Uterus (tissue), 4 donors: ENCODE results near the gene SFMBT2. TPM values are rescaled to one million over a fixed set of nuclear protein-coding genes. Genes with fewer than 3 reads are reported as not detected.
"Not testable (repeated sequence)": the region's sequence is repeated elsewhere in the genome, so short reads cannot be mapped to it uniquely, and the experiment has no call there.

Experiments used
- DNase-seq, 2 donors: peaks; one replicate each; pipeline ENCODE4 v3.0.0-alpha.2; 2019 to 2020
- H3K27ac ChIP-seq, 2 donors: fragments of 200-600 bp; sonication (generic); 1 replicate in 1 of 2; 2 replicates in 1 of 2; pipeline ENCODE4 v1.5.1; 2016 to 2018
- H3K27me3 ChIP-seq, 2 donors: fragments of 200-600 bp; sonication (generic); one replicate each; pipeline ENCODE4 v1.5.1; 2018 to 2019; ENCODE audit warnings: control low read depth in 1 of 2
- H3K36me3 ChIP-seq, 2 donors: fragments of 200-600 bp; sonication (generic); one replicate each; pipeline ENCODE4 v1.5.1; 2019; ENCODE audit warnings: control low read depth in 1 of 2
- H3K4me1 ChIP-seq, 2 donors: fragments of 200-600 bp; sonication (generic); one replicate each; pipeline ENCODE4 v1.5.1; 2018 to 2019; ENCODE audit warnings: control low read depth in 1 of 2
- H3K4me3 ChIP-seq, 2 donors: fragments of 200-600 bp; sonication (generic); 1 replicate in 1 of 2; 2 replicates in 1 of 2; pipeline ENCODE4 v1.5.1; 2018 to 2019; ENCODE audit warnings: mild to moderate bottlenecking in 1 of 2
- H3K9me3 ChIP-seq, 2 donors: fragments of 200-600 bp; sonication (generic); one replicate each; pipeline ENCODE4 v1.5.1; 2019; ENCODE audit warnings: control low read depth in 1 of 2
- CTCF ChIP-seq, 4 experiments: fragments of 200-600 bp in 2 of 4; fragments of 450-650 bp in 2 of 4; sonication (generic) in 2 of 4; IDR thresholded peaks; one replicate each; pipeline ENCODE4 v1.5.1; 2016 to 2019; ENCODE audit warnings: antibody characterized with exemption in 4 of 4, mild to moderate bottlenecking in 2 of 4, moderate library complexity in 1 of 4
- POLR2A ChIP-seq, 2 donors: fragments of 450-650 bp; IDR thresholded peaks; one replicate each; pipeline ENCODE4 v1.6.1; 2016; ENCODE audit warnings: antibody characterized with exemption in 2 of 2, mild to moderate bottlenecking in 1 of 2, moderate library complexity in 1 of 2
- intact Hi-C: fragments of 100-400 bp; cut with DNase I; formaldehyde crosslinking; loops from one replicate; pipeline ENCODE4 v1.15.1; 2023; ENCODE audit warnings: low total_unique reads
- total RNA-seq, 4 donors: library from RNA; depleted of rRNA in 3 of 4; stranded (reverse); fragments of >200 nt in 3 of 4; gene quantifications; one replicate each; pipeline versions ENCODE4 v1.1.0 to v1.2.4, GENCODE V29; 2014 to 2023
- donor health status: DM: yes; HTN: yes; CAD: no.

Gene SFMBT2
- total RNA-seq, 4 donors from 2014 or later: 7.7 to 23.4 (median 14.7) TPM

DNA sequence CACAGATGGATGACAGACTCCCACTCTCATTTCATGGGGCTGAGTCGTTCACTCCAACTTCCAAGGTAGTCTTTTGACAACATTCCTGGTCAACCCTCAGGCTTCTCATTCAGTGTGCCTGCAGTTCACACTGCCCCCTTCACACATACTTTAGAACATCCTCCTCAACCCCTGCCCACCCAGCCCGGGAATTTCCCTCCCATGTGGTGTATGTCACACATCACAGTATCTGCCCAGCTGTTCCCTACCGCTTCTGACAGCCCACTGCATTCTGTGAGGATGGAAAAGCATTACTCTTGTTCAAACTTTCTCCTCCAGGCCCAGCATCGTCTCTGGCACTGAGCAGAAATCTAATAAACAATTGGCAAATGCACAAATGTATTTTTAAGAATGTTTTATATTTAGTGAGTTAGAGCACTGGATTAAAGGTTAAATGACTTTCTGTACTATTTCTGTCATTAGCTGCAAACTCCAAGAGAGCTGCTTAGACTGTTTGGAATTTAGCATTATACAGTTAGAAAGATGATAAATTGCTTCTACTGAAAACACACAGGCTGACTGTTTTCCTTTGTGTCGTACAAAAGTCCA lies 110.4 kb downstream of the SFMBT2 start:
- Histone ChIP-seq H3K27me3 (no peaks in the 10 kb centered on the region), H3K4me1 (peaks cover 11 to 21% of the 10 kb centered on the region in 2 donors), H3K9me3 (no peaks in the 10 kb centered on the region), H3K4me3 (no peak overlapping the region), H3K36me3 (no peaks in the 10 kb centered on the region), H3K27ac (peak overlapping the region; percentile 62 to 63)
- TF ChIP-seq CTCF (IDR thresholded peaks at IDR 0.05) (no peak), POLR2A (IDR thresholded peaks at IDR 0.05) (no peak)
- DNase-seq: peak; percentile 41 to 43
- intact Hi-C loops: no loop called here

DNA sequence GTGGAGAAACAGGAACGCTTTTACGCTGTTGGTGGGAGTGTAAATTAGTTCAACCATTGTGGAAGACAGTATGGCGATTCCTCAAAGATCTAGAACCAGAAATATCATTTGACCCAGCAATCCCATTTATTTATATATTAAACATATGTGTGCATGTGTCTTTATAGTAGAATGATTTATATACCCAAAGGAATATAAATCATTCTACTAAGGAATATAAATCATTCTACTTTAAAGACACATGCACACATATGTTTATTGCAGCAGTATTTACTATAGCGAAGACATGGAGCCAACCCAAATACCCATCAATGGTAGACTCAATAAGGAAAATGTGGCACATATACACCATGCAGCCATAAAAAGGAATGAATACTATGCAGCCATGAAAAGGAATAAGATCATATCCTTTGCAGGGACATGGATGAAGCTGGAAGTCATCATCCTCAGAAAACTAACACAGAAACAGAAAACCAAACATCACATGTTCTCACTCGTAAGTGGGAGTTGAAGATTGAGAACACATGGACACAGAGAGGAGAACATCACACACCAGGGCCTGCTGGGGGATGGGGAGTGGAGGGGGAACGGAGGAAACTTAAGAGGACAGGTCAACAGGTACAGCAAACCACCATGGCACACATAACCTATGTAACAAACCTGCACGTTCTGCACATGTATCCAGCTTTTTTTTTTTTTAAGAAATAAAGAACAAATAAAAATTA lies 111.1 kb downstream of the SFMBT2 start:
- H3K9me3 ChIP-seq, DNase-seq, intact Hi-C loops, H3K27me3 ChIP-seq, H3K4me3 ChIP-seq, H3K36me3 ChIP-seq: not testable (repeated sequence)
- peak overlapping the region; percentile 62 to 63 for H3K27ac ChIP-seq
- peaks cover 11 to 21% of the 10 kb centered on the region in 2 donors for H3K4me1 ChIP-seq

- Histone ChIP-seq H3K36me3 (no peaks in the 10 kb centered on the region), H3K4me1 (peaks cover 11 to 21% of the 10 kb centered on the region in 2 donors), H3K27ac (no peak overlapping the region), H3K9me3 (no peaks in the 10 kb centered on the region), H3K4me3 (no peak overlapping the region), H3K27me3 (no peaks in the 10 kb centered on the region)
- TF ChIP-seq CTCF (IDR thresholded peaks at IDR 0.05) (no peak), POLR2A (IDR thresholded peaks at IDR 0.05) (no peak)
- intact Hi-C loops: no loop called here
- no peak for DNase-seq
Observed at GRCh38 chr10:7298495-7298894, 112.3 kb downstream of the SFMBT2 start.

DNA sequence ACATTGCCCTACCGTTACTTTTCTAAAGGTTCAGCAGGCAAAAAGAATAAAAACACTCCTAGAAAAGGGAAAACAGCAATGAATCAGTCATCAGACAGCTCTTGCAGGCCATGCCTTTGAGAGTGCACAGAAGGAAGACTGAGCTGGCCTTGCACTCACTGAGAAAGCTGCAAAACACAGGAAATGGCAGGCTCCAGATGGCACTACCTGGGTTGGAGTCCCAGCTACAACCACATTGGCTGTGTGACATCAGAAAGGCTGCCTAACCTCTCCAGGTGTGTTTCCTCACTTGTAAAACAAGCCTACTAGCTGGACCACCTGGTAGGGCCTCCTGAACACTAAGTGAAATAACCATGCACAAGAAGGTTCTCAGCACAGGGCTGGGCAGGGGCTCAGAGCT lies 113.7 kb downstream of the SFMBT2 start:
- Histone ChIP-seq H3K36me3 (no peaks in the 10 kb centered on the region), H3K27me3 (no peaks in the 10 kb centered on the region), H3K4me1 (peaks cover 11 to 13% of the 10 kb centered on the region in 2 donors), H3K4me3 (no peak overlapping the region), H3K9me3 (no peaks in the 10 kb centered on the region), H3K27ac (no peak overlapping the region)
- intact Hi-C loops: no loop called here
- TF ChIP-seq CTCF (IDR thresholded peaks at IDR 0.05) (no peak), POLR2A (IDR thresholded peaks at IDR 0.05) (no peak)
- no peak for DNase-seq

- Histone ChIP-seq H3K27ac (peak overlapping the region in 1 of 2 donors; percentile 7), H3K9me3 (no peaks in the 10 kb centered on the region), H3K27me3 (no peaks in the 10 kb centered on the region), H3K36me3 (no peaks in the 10 kb centered on the region), H3K4me3 (no peak overlapping the region), H3K4me1 (peaks cover 8 to 9% of the 10 kb centered on the region in 2 donors)
- no peak for DNase-seq
- intact Hi-C loops: no loop called here
- TF ChIP-seq CTCF (IDR thresholded peaks at IDR 0.05): no peak
- TF ChIP-seq POLR2A (IDR thresholded peaks at IDR 0.05): no peak
Observed at GRCh38 chr10:7296648-7297047, 114.2 kb downstream of the SFMBT2 start.
